HTERT RPE-1 (cell line): Measurements from ENCODE around the gene FAM234A.
"Not testable (repeated sequence)": the region's sequence is repeated elsewhere in the genome, so short reads cannot be mapped to it uniquely, and the experiment has no call there.

Source experiments
- in situ Hi-C: fragments of 300-500 bp; cut with MboI; formaldehyde crosslinking; loops from 4 replicates; pipeline ENCODE4 v1.14.3; 2020; ENCODE audit warnings: low sequenced_read_pairs

Gene FAM234A

DNA sequence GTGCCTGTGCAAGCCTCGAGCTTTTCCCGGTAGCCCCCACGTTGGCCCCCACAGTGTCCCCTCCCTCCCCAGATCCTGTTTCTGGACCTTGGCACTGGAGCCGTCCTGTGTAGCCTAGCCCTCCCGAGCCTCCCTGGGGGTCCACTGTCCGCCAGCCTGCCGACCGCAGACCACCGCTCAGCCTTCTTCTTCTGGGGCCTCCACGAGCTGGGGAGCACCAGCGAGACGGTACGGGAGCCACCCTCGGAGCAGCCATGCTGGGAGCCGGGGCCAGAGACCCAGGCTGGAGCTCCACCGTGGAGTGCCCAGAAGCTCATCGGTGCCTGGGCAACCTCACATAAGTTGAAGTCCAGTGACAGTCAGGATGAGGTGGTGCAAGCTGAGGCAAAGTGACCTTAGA is 29.3 kb downstream of the FAM234A start:
- in situ Hi-C loops, result no loop called here

- in situ Hi-C loops, result no loop called here
Observed at GRCh38 chr16:264440-264951, 29.9 kb downstream of the FAM234A start.

DNA sequence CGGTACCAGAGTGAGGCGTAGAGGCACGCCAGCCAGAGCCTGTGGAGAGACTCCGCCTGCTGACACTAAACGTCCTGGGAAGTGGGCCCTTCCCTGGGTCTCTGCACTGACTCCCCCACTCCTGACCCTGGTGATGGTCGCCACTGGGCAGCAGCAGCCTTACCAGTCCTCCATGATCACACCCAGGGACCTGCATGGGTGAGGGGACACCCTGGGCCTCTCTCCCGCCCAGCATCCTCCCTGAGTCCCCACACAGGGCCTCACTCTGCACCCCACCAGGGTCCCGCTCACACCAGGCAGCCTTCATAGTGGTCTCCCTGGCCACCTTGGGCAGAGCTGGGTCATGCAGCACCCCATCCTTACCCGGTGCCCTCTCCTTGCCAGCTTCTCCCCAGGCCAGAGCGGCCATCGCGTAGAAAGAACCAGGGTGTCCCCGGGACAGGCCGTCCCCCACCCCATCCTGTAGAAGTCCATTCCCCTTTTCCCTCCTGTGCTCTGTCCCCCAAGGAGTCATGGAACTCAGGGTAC is 30.4 kb downstream of the FAM234A start:
- in situ Hi-C loops, result no loop called here

DNA sequence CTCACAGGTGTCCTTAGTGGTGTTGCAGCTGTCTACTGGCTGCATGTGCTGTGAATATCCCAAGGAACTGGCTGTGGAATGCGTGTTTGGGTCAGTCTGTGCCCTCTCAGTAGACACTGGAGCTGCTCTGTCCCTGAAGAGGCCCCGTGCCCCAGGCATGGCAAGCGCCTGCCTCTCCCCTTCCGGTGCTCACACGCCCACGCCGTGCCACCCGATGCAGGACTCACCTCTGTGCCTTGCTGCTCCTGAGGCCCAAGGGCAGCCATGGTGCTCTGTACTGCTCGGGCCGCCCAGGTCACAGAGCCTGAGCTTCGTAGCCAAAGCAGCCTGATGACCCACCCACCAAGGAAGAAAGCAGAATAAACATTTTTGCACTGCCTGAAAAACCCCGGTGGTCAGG is 31.1 kb downstream of the FAM234A start:
- in situ Hi-C loops, result no loop called here

DNA sequence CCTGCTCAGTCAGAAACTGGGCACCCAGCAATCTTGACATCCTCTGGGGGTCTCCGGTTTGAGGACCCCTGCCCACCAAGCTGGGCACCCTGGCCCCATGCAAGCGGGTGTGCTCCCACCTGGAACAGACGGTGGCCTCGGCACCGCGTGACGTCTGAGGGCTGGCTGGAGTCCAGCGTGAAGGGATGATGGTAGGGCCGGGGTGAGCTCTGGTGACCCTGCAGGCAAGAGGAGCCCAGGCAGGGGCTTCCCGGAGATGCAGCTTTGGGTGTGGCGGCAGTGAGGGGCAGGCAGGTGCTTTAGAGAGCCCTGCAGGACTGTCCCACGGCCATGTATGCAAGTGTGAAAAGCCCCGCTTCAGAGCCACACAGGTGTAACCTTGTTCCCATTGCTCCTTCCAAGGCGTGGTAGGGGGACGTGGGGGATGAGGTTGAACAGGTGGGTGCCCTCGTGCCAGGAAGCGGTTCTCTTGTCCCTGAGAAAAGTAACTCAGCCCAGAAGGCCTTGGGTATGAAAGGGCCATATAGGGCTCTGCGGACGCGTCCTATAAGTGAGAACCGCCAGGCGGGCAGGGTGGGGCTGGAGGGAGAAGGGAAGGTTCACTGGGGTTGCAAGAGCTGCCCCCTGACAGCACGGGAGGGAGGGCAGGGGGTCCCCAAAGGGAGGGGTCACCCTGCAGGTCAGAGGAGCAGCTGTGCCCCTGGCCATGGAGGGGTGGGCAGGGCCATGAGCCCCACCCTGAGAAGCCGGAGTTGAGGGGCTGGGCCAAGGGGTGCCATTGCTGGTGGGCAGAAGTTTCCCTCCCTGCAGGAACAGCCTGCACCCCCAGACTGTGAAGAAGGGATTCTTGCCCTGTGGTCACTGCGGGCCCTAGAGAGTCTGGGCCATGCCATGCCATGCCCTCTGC is 31.9 kb downstream of the FAM234A start:
- in situ Hi-C loops, result no loop called here

GRCh38 chr16:267562-267961 is 32.9 kb downstream of the FAM234A start:
- in situ Hi-C loops, result not testable (repeated sequence)

GRCh38 chr16:268141-269053 is 33.8 kb downstream of the FAM234A start:
- in situ Hi-C loops, result no loop called here

DNA sequence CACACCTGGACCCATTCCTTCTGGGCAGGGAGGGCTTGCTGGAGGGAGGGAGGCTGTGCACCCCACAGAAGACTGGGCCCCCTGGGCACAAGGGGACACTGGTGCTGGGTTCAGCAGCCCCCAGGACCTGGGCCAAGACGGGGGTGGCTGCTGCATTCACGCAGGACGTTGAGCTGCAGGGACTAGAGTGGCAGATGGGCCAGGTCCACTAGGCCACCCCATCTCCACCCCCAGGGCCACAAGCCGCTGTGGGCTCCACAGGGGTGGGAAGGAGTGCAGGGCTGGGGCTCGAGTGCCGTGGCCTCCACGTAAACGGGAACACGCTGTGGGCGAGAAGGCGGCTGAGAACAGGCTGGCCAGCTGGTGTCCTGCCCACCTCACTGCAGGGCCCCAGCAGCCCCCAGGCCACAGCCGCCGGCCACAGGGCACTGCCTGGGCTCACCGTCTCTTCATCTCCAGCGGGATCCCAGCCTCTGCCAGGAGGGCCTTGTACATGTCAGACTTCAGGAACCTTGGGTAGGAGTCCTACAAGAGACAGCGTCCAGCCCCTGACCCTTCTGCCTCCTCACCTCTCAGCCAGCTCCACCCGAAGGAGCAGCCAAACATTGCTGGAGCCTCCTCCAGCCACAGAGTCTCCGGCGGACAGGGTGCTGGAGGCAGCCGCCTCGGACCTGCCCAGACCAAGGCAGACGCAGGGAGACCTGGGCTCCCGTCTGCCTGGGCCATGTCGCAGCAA is 34.6 kb downstream of the FAM234A start:
- in situ Hi-C loops, result no loop called here

GRCh38 chr16:270381-271255 is 36.0 kb downstream of the FAM234A start:
- in situ Hi-C loops, result no loop called here

DNA sequence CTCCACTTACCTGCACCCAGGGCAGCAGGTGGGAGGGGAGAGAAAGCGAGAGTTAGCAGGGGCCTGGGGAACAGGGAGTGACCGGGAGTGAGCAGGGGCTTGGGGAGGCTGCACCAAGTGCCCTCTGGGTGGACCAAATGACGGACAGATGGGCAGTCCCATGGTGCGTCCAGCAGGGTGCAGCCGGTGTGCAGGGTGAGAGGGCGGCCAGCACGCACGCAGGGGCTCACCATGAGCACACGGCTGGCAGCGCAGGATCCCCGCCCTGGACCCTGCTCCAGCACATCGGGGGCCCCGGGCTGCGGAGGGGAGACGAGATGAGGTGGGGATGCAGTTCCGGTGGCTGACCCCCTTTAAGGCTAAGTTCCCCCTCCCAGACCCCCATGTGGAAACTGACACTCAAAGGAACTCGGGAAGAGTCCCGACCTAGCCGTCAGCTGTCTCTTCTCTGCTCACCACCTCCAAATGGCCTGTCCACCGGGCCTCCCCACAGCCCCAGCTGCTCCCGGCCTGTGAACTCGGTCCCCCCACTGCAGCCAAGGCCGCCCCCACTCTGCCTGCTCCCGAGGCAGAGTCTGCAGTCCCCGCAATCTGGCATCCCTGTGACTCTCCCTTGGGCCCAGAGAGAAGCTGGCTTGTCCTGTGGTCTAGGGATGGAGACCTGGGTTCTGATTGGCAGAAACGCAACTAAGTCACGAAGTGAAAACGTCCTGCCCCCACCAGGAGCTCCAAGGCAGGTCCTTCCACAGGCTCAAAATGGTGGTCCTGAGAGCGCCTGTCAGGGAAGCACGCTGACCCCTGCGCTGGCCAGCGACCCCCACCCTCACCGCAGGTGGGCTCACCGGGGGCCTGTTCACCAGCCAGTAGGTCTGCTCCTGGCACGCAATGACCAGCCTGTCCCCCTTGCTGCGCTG is 38.3 kb downstream of the FAM234A start:
- in situ Hi-C loops, result no loop called here

- in situ Hi-C loops, result no loop called here
Observed at GRCh38 chr16:273547-274421, 39.2 kb downstream of the FAM234A start.

DNA sequence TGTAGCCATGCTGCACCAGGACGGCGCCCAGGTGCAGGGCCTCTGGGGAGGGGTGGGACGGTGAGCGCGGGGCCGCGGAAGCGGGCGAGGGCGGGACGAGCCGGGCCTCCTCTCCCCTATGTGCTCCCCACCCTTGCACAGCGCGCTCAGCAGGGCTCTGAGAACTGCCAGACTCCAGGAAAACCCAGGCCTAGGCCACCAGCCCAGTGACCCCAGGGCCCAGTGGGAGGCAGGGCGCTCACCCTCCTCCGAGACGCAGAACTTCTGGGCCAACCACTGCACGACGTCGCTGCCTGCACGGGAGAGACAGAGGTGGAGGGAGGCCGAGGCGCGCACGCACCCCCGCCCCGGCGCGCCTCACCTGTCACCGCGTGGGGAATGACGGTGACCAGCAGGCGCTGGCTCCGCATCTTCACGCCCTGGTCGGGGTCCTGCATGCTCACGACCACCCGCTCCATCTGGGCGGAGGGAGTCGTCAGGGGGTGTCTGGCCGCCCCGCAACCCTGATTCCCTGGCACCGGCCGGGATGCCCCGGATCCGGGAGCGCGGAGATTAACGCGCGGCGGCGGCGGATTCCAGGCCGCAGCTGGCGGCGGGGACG is 40.5 kb downstream of the FAM234A start:
- in situ Hi-C loops, result no loop called here

DNA sequence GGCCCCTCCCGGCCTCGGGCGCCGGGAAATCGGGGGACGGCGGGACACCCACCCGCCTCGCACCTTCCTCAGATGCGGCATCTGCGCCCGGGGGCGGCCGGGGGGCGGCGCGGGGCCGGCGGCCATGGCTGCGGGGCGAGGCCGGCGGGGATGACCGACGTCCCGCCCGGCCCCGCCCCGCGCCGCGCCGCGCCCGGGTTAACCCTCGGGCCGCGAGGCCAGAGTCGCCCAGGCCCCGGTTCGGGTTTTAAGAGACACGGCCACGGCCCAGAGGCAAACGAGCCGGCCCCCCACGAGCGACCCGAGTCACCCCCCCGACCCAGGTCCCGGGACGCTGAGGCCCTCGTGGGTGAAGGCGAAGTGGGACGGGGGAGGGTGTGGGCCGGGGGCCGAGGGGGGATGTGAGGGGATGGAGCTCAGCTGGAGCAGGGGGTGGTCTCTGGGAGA is 41.2 kb downstream of the FAM234A start, which contains the start of gene RGS11:
Gene RGS11 (minus strand): TSS at position 159 of the 447 bp plus-strand sequence. CDS start 33 bp downstream, at position 126.
- in situ Hi-C loops, result no loop called here

- in situ Hi-C loops, result no loop called here
Observed at GRCh38 chr16:276426-277077, 41.9 kb downstream of the FAM234A start.

DNA sequence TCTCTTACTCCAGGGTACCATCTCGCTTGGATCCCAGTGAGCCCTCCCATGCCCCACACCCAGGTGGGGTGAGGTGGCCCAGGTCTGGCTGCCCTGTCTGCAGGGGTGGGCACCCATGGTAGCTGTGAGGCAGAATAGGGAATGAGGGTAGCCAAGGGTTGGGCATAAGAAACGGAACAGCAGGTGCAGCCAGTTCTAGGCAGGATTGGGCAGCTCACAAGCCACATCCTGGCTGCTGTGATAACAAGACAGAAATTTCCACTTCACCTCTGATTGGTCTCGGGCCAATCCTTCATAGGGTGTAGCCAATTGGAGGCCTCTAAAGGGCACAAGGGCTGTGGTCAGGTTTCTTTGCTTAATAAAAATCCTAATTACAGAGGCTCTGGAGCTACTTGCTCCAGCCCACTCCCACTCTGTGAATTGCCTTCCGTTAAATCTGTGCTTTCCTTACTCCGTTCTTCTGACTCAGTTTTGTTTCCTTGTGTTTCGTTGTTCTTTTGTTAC is 44.3 kb downstream of the FAM234A start:
- in situ Hi-C loops, result no loop called here

DNA sequence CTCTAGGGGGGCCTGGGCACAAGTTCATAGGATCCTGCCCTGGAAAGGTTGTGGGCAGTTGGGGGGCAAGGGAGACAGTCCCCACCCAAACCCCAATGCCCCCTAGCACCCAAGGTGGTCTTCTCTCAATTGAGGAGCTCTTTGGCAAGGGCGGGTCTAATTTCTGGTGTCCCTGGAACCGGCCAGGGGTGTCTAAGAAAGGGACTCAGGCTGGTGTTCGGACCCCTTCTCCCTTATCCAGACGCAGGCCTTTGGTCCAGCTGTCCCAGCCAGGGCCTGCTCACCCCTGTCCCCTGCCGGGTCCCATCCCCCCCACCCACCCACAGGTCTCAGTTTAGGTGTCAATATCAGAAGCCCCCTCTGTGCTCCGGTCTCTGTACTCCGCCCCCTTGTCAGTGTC is 44.9 kb downstream of the FAM234A start:
- in situ Hi-C loops, result no loop called here
